Measurements from ENCODE around the gene EFTUD2. TPM values are rescaled to one million over a fixed set of nuclear protein-coding genes. Genes with fewer than 3 reads are reported as not detected.

EFTUD2 gene
- total RNA-seq, 2 experiments from 2014 or later = 73.5 to 148 TPM

DNA sequence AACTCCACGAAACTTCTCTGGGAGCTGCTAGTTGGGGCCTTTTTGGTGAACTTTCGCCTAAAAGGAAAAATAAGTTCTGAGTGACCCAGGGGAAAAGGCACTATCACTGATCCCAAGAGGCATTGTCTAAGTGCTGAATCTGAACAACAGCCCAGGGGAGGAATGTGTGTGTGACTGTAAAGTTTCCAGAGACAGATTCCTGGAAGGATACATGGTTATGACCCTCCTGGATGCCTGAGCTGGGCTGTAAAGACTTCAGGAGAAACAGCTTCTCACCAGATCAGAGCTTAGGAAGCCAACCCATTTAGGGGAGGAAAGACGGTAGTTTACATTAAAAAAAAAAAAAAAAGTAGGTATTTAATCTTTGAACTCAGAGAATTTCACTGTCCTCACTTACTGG, 31.4 kb downstream of the EFTUD2 start:
- no peaks in the 10 kb centered on the region for H3K79me2 ChIP-seq (ENCODE audit: insufficient read depth, low read depth, low read length)
- H4K20me1 ChIP-seq (ENCODE audit: insufficient read depth, low read length) = no peaks in the 10 kb centered on the region
- CTCF ChIA-PET (ENCODE audit: unreplicated experiment) = interaction anchor here (0.5 kb wide), 1 partner anchor 240 kb away, joined by 4 read pairs; no protein-coding TSS in a partner anchor
- intact Hi-C loops (cut with micrococcal nuclease; ENCODE audit: unreplicated experiment) = no loop called here
- H3K36me3 ChIP-seq (ENCODE audit: insufficient read depth, low read length) = peaks cover 97% of the 10 kb centered on the region
- H3K9me3 ChIP-seq (ENCODE audit: low read length) = no peaks in the 10 kb centered on the region
- H3K9me2 ChIP-seq (ENCODE audit: insufficient read depth, low read length) = no peaks in the 10 kb centered on the region
- H2AFZ ChIP-seq (ENCODE audit: low read length) = no peak overlapping the region
- no TSS peak for BruUV-seq (replicated peaks)
- H3K27ac ChIP-seq (ENCODE audit: low read depth, low read length, poor library complexity, severe bottlenecking) = no peak overlapping the region
- no peak overlapping the region for H3K4me3 ChIP-seq (ENCODE audit: low read depth, low read length, poor library complexity, severe bottlenecking)
- no peak for DNase-seq (ENCODE audit: low spot score)
- no peaks in the 10 kb centered on the region for H3K4me1 ChIP-seq (ENCODE audit: insufficient read depth, low read length, poor library complexity, severe bottlenecking)
- no peak overlapping the region for H3K4me2 ChIP-seq (ENCODE audit: low read length)
- TF ChIP-seq EZH2phosphoT487 (IDR thresholded peaks at IDR 0.05; ENCODE audit: borderline replicate concordance, low read depth, low read length) = no peak
- TF ChIP-seq, protein P1, sequence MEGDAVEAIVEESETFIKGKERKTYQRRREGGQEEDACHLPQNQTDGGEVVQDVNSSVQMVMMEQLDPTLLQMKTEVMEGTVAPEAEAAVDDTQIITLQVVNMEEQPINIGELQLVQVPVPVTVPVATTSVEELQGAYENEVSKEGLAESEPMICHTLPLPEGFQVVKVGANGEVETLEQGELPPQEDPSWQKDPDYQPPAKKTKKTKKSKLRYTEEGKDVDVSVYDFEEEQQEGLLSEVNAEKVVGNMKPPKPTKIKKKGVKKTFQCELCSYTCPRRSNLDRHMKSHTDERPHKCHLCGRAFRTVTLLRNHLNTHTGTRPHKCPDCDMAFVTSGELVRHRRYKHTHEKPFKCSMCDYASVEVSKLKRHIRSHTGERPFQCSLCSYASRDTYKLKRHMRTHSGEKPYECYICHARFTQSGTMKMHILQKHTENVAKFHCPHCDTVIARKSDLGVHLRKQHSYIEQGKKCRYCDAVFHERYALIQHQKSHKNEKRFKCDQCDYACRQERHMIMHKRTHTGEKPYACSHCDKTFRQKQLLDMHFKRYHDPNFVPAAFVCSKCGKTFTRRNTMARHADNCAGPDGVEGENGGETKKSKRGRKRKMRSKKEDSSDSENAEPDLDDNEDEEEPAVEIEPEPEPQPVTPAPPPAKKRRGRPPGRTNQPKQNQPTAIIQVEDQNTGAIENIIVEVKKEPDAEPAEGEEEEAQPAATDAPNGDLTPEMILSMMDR (conservative IDR thresholded peaks at IDR 0.05; ENCODE audit: low read length) = no peak
- POLR2A ChIA-PET = interaction anchor here (0.6 kb wide), 1 partner anchor 36 kb away, joined by 3 read pairs; no protein-coding TSS in a partner anchor

DNA sequence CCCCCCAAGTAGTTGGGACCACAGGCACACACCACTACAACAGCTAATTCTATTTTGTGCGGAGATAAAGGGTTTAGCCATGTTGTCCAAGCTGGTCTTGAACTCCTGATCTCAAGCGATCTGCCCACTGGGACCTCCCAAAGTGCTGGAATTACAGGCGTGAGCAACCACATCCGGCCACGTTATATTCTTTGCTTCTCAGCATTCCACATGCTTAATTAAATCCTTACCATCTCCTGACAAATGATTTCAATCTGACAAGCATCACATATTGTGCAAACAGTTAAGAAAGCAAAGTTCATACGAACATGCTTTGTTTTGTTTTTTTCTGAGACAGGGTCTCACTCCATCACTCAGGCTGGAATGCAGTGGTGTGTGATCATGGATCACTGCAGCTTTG, 33.3 kb downstream of the EFTUD2 start:
- TF ChIP-seq, protein P1 (conservative IDR thresholded peaks at IDR 0.05; ENCODE audit: low read length) = no peak
- TF ChIP-seq EZH2phosphoT487 (IDR thresholded peaks at IDR 0.05; ENCODE audit: borderline replicate concordance, low read depth, low read length) = no peak
- Histone ChIP-seq H2AFZ (ENCODE audit: low read length) (no peak overlapping the region), H3K4me1 (ENCODE audit: insufficient read depth, low read length, poor library complexity, severe bottlenecking) (no peaks in the 10 kb centered on the region), H3K9me2 (ENCODE audit: insufficient read depth, low read length) (no peaks in the 10 kb centered on the region), H3K4me3 (ENCODE audit: low read depth, low read length, poor library complexity, severe bottlenecking) (no peak overlapping the region), H3K4me2 (ENCODE audit: low read length) (no peak overlapping the region), H3K9me3 (ENCODE audit: low read length) (no peaks in the 10 kb centered on the region), H3K36me3 (ENCODE audit: insufficient read depth, low read length) (peaks cover 95% of the 10 kb centered on the region), H3K79me2 (ENCODE audit: insufficient read depth, low read depth, low read length) (no peaks in the 10 kb centered on the region), H3K27ac (ENCODE audit: low read depth, low read length, poor library complexity, severe bottlenecking) (no peak overlapping the region), H4K20me1 (ENCODE audit: insufficient read depth, low read length) (no peaks in the 10 kb centered on the region)
- DNase-seq (ENCODE audit: low spot score) = no peak
- BruUV-seq (replicated peaks) = no TSS peak
- intact Hi-C loops (cut with micrococcal nuclease; ENCODE audit: unreplicated experiment) = loop anchor here (1.0 kb wide), 2 partner anchors 87 to 91 kb away; no protein-coding TSS in a partner anchor
- ChIA-PET POLR2A (no interaction called here), CTCF (ENCODE audit: unreplicated experiment) (no interaction called here)

DNA sequence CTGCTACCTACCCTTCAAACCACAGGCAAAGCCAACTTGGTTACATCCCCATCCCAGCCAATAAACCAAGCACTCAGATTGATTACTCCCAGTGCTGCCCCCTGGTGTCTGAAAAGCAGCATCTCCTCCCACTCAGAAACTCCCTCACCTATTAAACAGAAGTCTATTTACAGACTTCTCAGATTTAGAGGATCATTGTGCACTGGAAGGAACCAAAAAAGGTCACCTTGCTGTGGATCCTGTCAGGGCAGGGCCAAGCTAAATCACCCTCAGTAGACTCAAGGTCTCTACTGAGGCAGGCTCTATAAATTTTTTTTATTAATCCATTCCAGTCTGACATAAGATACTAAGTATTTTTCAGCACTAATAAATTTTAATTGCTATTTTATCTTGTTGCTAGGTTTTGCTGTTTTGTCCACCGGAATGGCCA, 34.0 kb downstream of the EFTUD2 start:
- Histone ChIP-seq H2AFZ (ENCODE audit: low read length) (no peak overlapping the region), H3K9me3 (ENCODE audit: low read length) (no peaks in the 10 kb centered on the region), H4K20me1 (ENCODE audit: insufficient read depth, low read length) (no peaks in the 10 kb centered on the region), H3K9me2 (ENCODE audit: insufficient read depth, low read length) (no peaks in the 10 kb centered on the region), H3K4me2 (ENCODE audit: low read length) (no peak overlapping the region), H3K4me3 (ENCODE audit: low read depth, low read length, poor library complexity, severe bottlenecking) (no peak overlapping the region), H3K36me3 (ENCODE audit: insufficient read depth, low read length) (peaks cover 96% of the 10 kb centered on the region), H3K4me1 (ENCODE audit: insufficient read depth, low read length, poor library complexity, severe bottlenecking) (no peaks in the 10 kb centered on the region), H3K27ac (ENCODE audit: low read depth, low read length, poor library complexity, severe bottlenecking) (no peak overlapping the region), H3K79me2 (ENCODE audit: insufficient read depth, low read depth, low read length) (no peaks in the 10 kb centered on the region)
- TF ChIP-seq, protein P1 (conservative IDR thresholded peaks at IDR 0.05; ENCODE audit: low read length) = peak; percentile 96
- no peak for TF ChIP-seq EZH2phosphoT487 (IDR thresholded peaks at IDR 0.05; ENCODE audit: borderline replicate concordance, low read depth, low read length)
- ChIA-PET CTCF (ENCODE audit: unreplicated experiment) (no interaction called here), POLR2A (no interaction called here)
- DNase-seq (ENCODE audit: low spot score) = peak; percentile 77
- intact Hi-C loops (cut with micrococcal nuclease; ENCODE audit: unreplicated experiment) = loop anchor here (1.0 kb wide), 2 partner anchors 86 to 90 kb away; no protein-coding TSS in a partner anchor
- BruUV-seq (replicated peaks) = no TSS peak

Data from OCI-LY7 (cell line).